DOHH2 (cell line): Measurements from ENCODE around the gene DCAF17.

Source experiments
- CTCF ChIP-seq: fragments of 200-600 bp; sonication (generic); IDR thresholded peaks from one replicate; pipeline ENCODE4 v1.5.1; 2014; ENCODE audit warnings: antibody characterized with exemption, mild to moderate bottlenecking, low read depth, low read length; ENCODE audit not compliant: poor library complexity, severe bottlenecking
- EZH2phosphoT487 ChIP-seq: fragments of 200-600 bp; sonication (generic); IDR thresholded peaks from 2 replicates; pipeline ENCODE4 v1.6.1; 2017; ENCODE audit warnings: borderline replicate concordance, mild to moderate bottlenecking, antibody characterized with exemption, low read length, moderate library complexity, mixed read lengths

GRCh38 chr2:171412571-171413175 lies 21.4 kb upstream of the DCAF17 start:
- TF ChIP-seq CTCF, result no peak
- no peak for TF ChIP-seq EZH2phosphoT487
